ENCODE measurements around the gene C3AR1. TPM values are rescaled to one million over a fixed set of nuclear protein-coding genes. Genes with fewer than 3 reads are reported as not detected.
A peak's percentile ranks its signal among the peaks of the same experiment; 100 is the strongest.

C3AR1 gene
- total RNA-seq, 1 experiment from 2014 or later, result not detected

DNA sequence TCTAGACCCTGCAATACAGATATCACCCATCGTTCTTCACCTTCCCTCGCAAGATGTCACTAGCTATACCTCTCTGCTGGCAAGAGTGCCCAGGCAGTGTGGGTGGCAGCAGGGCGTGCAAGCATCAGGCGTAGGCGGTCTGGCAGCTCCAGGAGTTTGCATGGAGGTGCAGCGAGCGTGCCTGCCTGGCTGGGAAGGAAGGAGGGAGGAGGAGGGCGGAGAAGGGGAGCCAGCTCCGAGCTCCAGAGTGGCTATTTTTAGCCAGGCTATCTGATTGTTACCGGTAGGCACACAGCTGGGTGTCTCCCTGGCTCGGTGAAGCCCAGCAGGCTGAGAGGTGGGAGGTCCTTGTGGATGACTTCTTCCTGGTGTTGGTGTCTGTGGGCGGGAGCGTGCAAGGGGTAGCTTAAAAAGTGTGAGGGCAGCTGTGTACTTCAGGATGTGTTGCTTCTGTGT, 27.5 kb downstream of the C3AR1 start:
- no CpG with 5 or more reads among the region's 13 CpGs for WGBS (ENCODE audit: extremely low coverage, insufficient read length, low lambda C conversion rate)
- no peak overlapping the region for H2AK5ac ChIP-seq (ENCODE audit: insufficient read length, low read length)

More for the DNA sequence above, 27.5 kb downstream of the C3AR1 start:
- no peak overlapping the region for H3K4ac ChIP-seq (ENCODE audit: low read depth, low read length)
- H2BK120ac ChIP-seq (ENCODE audit: low read depth, low read length, poor library complexity, severe bottlenecking), result no peak overlapping the region
- no peak overlapping the region for H4K91ac ChIP-seq (ENCODE audit: insufficient read length, low read depth, low read length)
- H3T11ph ChIP-seq (ENCODE audit: low read length), result no peak overlapping the region
- peak overlapping the region; percentile 41 to 61 for H3K4me3 Mint-ChIP-seq
- H4K20me1 ChIP-seq (ENCODE audit: control insufficient read depth, insufficient read depth, insufficient read length), result no peaks in the 10 kb centered on the region
- TF ChIP-seq, protein P1, sequence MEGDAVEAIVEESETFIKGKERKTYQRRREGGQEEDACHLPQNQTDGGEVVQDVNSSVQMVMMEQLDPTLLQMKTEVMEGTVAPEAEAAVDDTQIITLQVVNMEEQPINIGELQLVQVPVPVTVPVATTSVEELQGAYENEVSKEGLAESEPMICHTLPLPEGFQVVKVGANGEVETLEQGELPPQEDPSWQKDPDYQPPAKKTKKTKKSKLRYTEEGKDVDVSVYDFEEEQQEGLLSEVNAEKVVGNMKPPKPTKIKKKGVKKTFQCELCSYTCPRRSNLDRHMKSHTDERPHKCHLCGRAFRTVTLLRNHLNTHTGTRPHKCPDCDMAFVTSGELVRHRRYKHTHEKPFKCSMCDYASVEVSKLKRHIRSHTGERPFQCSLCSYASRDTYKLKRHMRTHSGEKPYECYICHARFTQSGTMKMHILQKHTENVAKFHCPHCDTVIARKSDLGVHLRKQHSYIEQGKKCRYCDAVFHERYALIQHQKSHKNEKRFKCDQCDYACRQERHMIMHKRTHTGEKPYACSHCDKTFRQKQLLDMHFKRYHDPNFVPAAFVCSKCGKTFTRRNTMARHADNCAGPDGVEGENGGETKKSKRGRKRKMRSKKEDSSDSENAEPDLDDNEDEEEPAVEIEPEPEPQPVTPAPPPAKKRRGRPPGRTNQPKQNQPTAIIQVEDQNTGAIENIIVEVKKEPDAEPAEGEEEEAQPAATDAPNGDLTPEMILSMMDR (conservative IDR thresholded peaks at IDR 0.05), result no peak
- H3K27ac ChIP-seq (ENCODE audit: insufficient read length, low read depth, low read length), result no peak overlapping the region
- H3K23ac ChIP-seq (ENCODE audit: insufficient read length, low read depth, low read length), result no peak overlapping the region
- H3K4me1 ChIP-seq (ENCODE audit: insufficient read depth, low read length), result peaks cover 27% of the 10 kb centered on the region; the same call in 1 of the 2 replicates
- H3K56ac ChIP-seq (ENCODE audit: insufficient read length, low read depth, low read length), result no peak overlapping the region
- no peaks in the 10 kb centered on the region; the same call in 1 of the 2 replicates for H3K79me2 ChIP-seq (ENCODE audit: insufficient read depth, low read length)
- peaks cover 1 to 25% (median 15%) of the 10 kb centered on the region in 3 experiments; a peak in 5 of 7 replicates for H3K36me3 Mint-ChIP-seq (ENCODE audit: insufficient read depth in 1 of 3, low read depth in 3 of 3)
- H3K18ac ChIP-seq (ENCODE audit: insufficient read length, low read depth, low read length), result no peak overlapping the region
- H2BK15ac ChIP-seq (ENCODE audit: low read depth, low read length), result no peak overlapping the region
- peak; percentile 89 for DNase-seq
- H3K14ac ChIP-seq (ENCODE audit: insufficient read depth, low read length), result no peak overlapping the region; the same call in 1 of the 2 replicates
- peak overlapping the region; percentile 54 for H3K4me2 ChIP-seq (ENCODE audit: insufficient read depth, insufficient read length, low read length)
- peaks cover 52 to 56% of the 10 kb centered on the region in 2 experiments for H3K4me1 Mint-ChIP-seq
- peak overlapping the region; percentile 1 for H3K9ac ChIP-seq (ENCODE audit: extremely low read depth, insufficient read length, low read length)
- no peak overlapping the region for H2BK12ac ChIP-seq (ENCODE audit: insufficient read length, low read depth, low read length)
- no peak overlapping the region for H2BK5ac ChIP-seq (ENCODE audit: insufficient read length, low read length)
- H4K5ac ChIP-seq (ENCODE audit: insufficient read length, low read depth, low read length), result no peak overlapping the region
- peaks cover 3% of the 10 kb centered on the region for H3K27me3 Mint-ChIP-seq (ENCODE audit: low read depth)
- no peak overlapping the region; a peak in 1 of 7 replicates for H3K27ac Mint-ChIP-seq
- H3K9me3 ChIP-seq (ENCODE audit: control insufficient read depth, low read depth, low read length), result no peaks in the 10 kb centered on the region
- H3K79me1 ChIP-seq (ENCODE audit: insufficient read depth, low read depth, low read length, poor library complexity, severe bottlenecking), result no peaks in the 10 kb centered on the region
- H4K8ac ChIP-seq (replicated peaks; ENCODE audit: insufficient read length, low read depth, low read length), result no peak overlapping the region
- peaks cover 5% of the 10 kb centered on the region for H3K23me2 ChIP-seq (ENCODE audit: insufficient read length, low read depth, low read length, poor library complexity, severe bottlenecking)
- H2BK20ac ChIP-seq (ENCODE audit: low read depth, low read length, poor library complexity, severe bottlenecking), result no peak overlapping the region
- H3K9me3 Mint-ChIP-seq, result no peaks in the 10 kb centered on the region
- H2AFZ ChIP-seq (ENCODE audit: low read length), result no peak overlapping the region
- H3K27me3 ChIP-seq (ENCODE audit: insufficient read depth, low read length), result no peaks in the 10 kb centered on the region

Measured in H9 (cell line).